Gastrocnemius medialis (tissue), 4 donors: ENCODE results near the gene GUCY2F.

Experiments
- CTCF ChIP-seq, 5 experiments: fragments of 450-650 bp in 3 of 5; fragments of 200-600 bp in 2 of 5; sonication (generic) in 2 of 5; IDR thresholded peaks in 4 of 5; conservative IDR thresholded peaks in 1 of 5; 1 replicate in 4 of 5; 2 replicates in 1 of 5; pipeline ENCODE4 v1.5.1; 2016 to 2019; ENCODE audit warnings: antibody characterized with exemption in 5 of 5, mild to moderate bottlenecking in 3 of 5, moderate library complexity in 3 of 5
- POLR2A ChIP-seq, 2 donors: fragments of 450-650 bp; IDR thresholded peaks; one replicate each; pipeline ENCODE4 v1.6.1; 2017; ENCODE audit warnings: antibody characterized with exemption in 2 of 2, mild to moderate bottlenecking in 2 of 2, moderate library complexity in 2 of 2

- TF ChIP-seq POLR2A (IDR thresholded peaks at IDR 0.05) (no peak), CTCF (IDR thresholded peaks at IDR 0.05 in 4 of 5, conservative IDR thresholded peaks at IDR 0.05 in 1 of 5) (no peak)
Observed at GRCh38 chrX:109345856-109346255, 136.0 kb downstream of the GUCY2F start.
